Transverse colon (tissue), 4 donors: ENCODE data around the gene MRAS.

Experiments used
- POLR2A ChIP-seq: fragments of 450-650 bp; IDR thresholded peaks from one replicate; pipeline ENCODE4 v1.6.1; 2016; ENCODE audit warnings: antibody characterized with exemption, mild to moderate bottlenecking, moderate library complexity
- POLR2AphosphoS5 ChIP-seq, 3 donors: sonication (generic); formaldehyde crosslinking; IDR thresholded peaks; one replicate each; pipeline ENCODE4 v1.6.1; 2016; ENCODE audit warnings: antibody characterized with exemption in 3 of 3
- TF ChIP-seq, protein P1 (sequence below), 5 experiments: fragments of 200-600 bp in 3 of 5; fragments of 450-650 bp in 2 of 5; sonication (generic) in 3 of 5; IDR thresholded peaks; 1 replicate in 2 of 5; 2 replicates in 3 of 5; pipeline ENCODE4 v1.5.1; 2016 to 2017; ENCODE audit warnings: antibody characterized with exemption in 5 of 5, inconsistent platforms in 3 of 5, mild to moderate bottlenecking in 2 of 5, moderate library complexity in 1 of 5

DNA sequence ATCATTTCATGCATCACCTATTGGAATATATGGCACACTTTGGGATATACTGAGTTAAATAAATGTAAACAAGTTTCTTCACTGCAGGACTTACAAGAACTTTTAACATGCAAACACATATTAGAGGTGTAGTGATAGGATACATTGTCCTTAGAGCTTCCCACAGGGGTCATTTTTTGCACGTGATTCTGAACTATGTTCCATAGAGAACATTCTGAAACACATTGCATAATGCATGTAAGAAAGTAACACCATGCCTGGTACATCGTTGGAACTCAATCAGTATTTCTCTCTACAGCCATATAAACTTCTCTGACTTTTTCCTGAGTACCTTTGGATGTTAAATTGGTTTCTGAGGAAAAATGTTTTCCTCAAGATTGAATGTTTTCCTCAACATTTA lies 28.3 kb downstream of the MRAS start:
- TF ChIP-seq, protein P1, sequence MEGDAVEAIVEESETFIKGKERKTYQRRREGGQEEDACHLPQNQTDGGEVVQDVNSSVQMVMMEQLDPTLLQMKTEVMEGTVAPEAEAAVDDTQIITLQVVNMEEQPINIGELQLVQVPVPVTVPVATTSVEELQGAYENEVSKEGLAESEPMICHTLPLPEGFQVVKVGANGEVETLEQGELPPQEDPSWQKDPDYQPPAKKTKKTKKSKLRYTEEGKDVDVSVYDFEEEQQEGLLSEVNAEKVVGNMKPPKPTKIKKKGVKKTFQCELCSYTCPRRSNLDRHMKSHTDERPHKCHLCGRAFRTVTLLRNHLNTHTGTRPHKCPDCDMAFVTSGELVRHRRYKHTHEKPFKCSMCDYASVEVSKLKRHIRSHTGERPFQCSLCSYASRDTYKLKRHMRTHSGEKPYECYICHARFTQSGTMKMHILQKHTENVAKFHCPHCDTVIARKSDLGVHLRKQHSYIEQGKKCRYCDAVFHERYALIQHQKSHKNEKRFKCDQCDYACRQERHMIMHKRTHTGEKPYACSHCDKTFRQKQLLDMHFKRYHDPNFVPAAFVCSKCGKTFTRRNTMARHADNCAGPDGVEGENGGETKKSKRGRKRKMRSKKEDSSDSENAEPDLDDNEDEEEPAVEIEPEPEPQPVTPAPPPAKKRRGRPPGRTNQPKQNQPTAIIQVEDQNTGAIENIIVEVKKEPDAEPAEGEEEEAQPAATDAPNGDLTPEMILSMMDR (IDR thresholded peaks at IDR 0.05): no peak
- no peak for TF ChIP-seq POLR2A
- no peak for TF ChIP-seq POLR2AphosphoS5 (IDR thresholded peaks at IDR 0.05)
